HG02884 (cell line): Measurements from ENCODE around the gene LRRC14B.
"Not testable (repeated sequence)": the region's sequence is repeated elsewhere in the genome, so short reads cannot be mapped to it uniquely, and the experiment has no call there.

Experiments
- ATAC-seq: cut with Tn5 transposase; IDR thresholded peaks from one replicate; pipeline ENCODE4 v1.9.1; 2021; ENCODE audit warnings: mild to moderate bottlenecking, moderate library complexity; ENCODE audit not compliant: unreplicated experiment

Gene LRRC14B

GRCh38 chr5:159448-160172 lies 31.7 kb upstream of the LRRC14B start:
- ATAC-seq = no peak

GRCh38 chr5:160173-160510 lies 31.2 kb upstream of the LRRC14B start:
- no peak for ATAC-seq

- ATAC-seq = no peak
Measured at GRCh38 chr5:160921-161802, 30.1 kb upstream of the LRRC14B start.

GRCh38 chr5:161803-162110 lies 29.5 kb upstream of the LRRC14B start:
- no peak for ATAC-seq

- no peak for ATAC-seq
Measured at GRCh38 chr5:162190-162564, 29.1 kb upstream of the LRRC14B start.

- no peak for ATAC-seq
Measured at GRCh38 chr5:162565-163337, 28.5 kb upstream of the LRRC14B start.

- no peak for ATAC-seq
Measured at GRCh38 chr5:163338-163620, 28.0 kb upstream of the LRRC14B start.

GRCh38 chr5:163841-164240 lies 27.5 kb upstream of the LRRC14B start:
- ATAC-seq = no peak

GRCh38 chr5:164244-164643 lies 27.1 kb upstream of the LRRC14B start:
- ATAC-seq = no peak

GRCh38 chr5:164783-165182 lies 26.5 kb upstream of the LRRC14B start:
- not testable (repeated sequence) for ATAC-seq

- ATAC-seq = no peak
Measured at GRCh38 chr5:166441-167372, 24.6 kb upstream of the LRRC14B start.

GRCh38 chr5:167511-167910 lies 23.8 kb upstream of the LRRC14B start:
- ATAC-seq = no peak

GRCh38 chr5:167982-168660 lies 23.2 kb upstream of the LRRC14B start:
- no peak for ATAC-seq

GRCh38 chr5:169071-169727 lies 22.1 kb upstream of the LRRC14B start:
- ATAC-seq = no peak

- ATAC-seq = no peak
Measured at GRCh38 chr5:169728-170094, 21.6 kb upstream of the LRRC14B start.

GRCh38 chr5:170971-171800 lies 20.1 kb upstream of the LRRC14B start:
- no peak for ATAC-seq

GRCh38 chr5:171801-172331 lies 19.4 kb upstream of the LRRC14B start:
- ATAC-seq = no peak

- ATAC-seq = no peak
Measured at GRCh38 chr5:172421-172820, 18.9 kb upstream of the LRRC14B start.

- ATAC-seq = no peak
Measured at GRCh38 chr5:172841-173251, 18.4 kb upstream of the LRRC14B start.
